Keratinocyte (primary cell): Measurements from ENCODE around the gene RFPL2. TPM values are rescaled to one million over a fixed set of nuclear protein-coding genes. Genes with fewer than 3 reads are reported as not detected.
"Not testable (repeated sequence)": the region's sequence is repeated elsewhere in the genome, so short reads cannot be mapped to it uniquely, and the experiment has no call there.

Experiments used
- DNase-seq: peaks from one replicate; pipeline ENCODE4 v3.0.0-alpha.2; 2011; ENCODE audit warnings: low read depth, missing footprints, low spot score
- FAIRE-seq: peaks from 2 replicates; lab custom pipeline; 2011; peaks lifted over from hg19 to GRCh38; lab: Jason Lieb, UNC
- H2AFZ ChIP-seq: 2 replicates; pipeline ENCODE4 v1.6.0; 2012; ENCODE audit warnings: low read length, control low read depth, inconsistent platforms; ENCODE audit not compliant: control insufficient read depth
- H3K27ac ChIP-seq: 2 replicates; pipeline ENCODE4 v1.5.1; 2011; ENCODE audit warnings: low read length; ENCODE audit not compliant: control insufficient read depth, insufficient read depth
- H3K27me3 ChIP-seq: 3 replicates; pipeline ENCODE4 v1.6.0; 2011; ENCODE audit warnings: low read length; ENCODE audit not compliant: control insufficient read depth, insufficient read depth; ENCODE audit errors: extremely low read depth
- H3K36me3 ChIP-seq, 2 experiments: 2 replicates in 1 of 2; 3 replicates in 1 of 2; pipeline ENCODE4 v1.5.1; 2011; ENCODE audit warnings: low read length in 2 of 2, mild to moderate bottlenecking in 1 of 2; ENCODE audit not compliant: control insufficient read depth in 2 of 2, insufficient read depth in 2 of 2; ENCODE audit errors: extremely low read depth in 1 of 2
- H3K4me1 ChIP-seq: 3 replicates; pipeline ENCODE4 v1.5.1; 2011; ENCODE audit warnings: low read length; ENCODE audit not compliant: control insufficient read depth, insufficient read depth; ENCODE audit errors: extremely low read depth
- H3K4me2 ChIP-seq: 3 replicates; pipeline ENCODE4 v1.6.0; 2011; ENCODE audit warnings: low read depth, low read length; ENCODE audit not compliant: control insufficient read depth, insufficient read depth; ENCODE audit errors: extremely low read depth
- H3K4me3 ChIP-seq, 3 experiments: fragments of 200-600 bp in 1 of 3; sonication (generic) in 1 of 3; 2 replicates in 2 of 3; 3 replicates in 1 of 3; pipeline ENCODE4 v1.5.1; 2011 to 2016; ENCODE audit warnings: low read length in 3 of 3, mild to moderate bottlenecking in 3 of 3, control low read depth in 2 of 3, inconsistent platforms in 1 of 3, low read depth in 1 of 3, mixed read lengths in 1 of 3, mixed run types in 1 of 3, moderate library complexity in 1 of 3; ENCODE audit not compliant: control insufficient read depth in 2 of 3, insufficient read depth in 2 of 3; ENCODE audit errors: extremely low read depth in 1 of 3
- H3K79me2 ChIP-seq: 2 replicates; pipeline ENCODE4 v1.6.0; 2012; ENCODE audit warnings: low read length; ENCODE audit not compliant: control insufficient read depth, insufficient read depth
- H3K9ac ChIP-seq: 3 replicates; pipeline ENCODE4 v1.6.0; 2011; ENCODE audit warnings: low read length; ENCODE audit not compliant: control insufficient read depth, insufficient read depth; ENCODE audit errors: extremely low read depth
- H3K9me1 ChIP-seq: 3 replicates; pipeline ENCODE4 v1.6.0; 2011; ENCODE audit warnings: low read length; ENCODE audit not compliant: control insufficient read depth, insufficient read depth; ENCODE audit errors: extremely low read depth
- H3K9me3 ChIP-seq: 2 replicates; pipeline ENCODE4 v1.5.1; 2012; ENCODE audit warnings: low read depth, low read length; ENCODE audit not compliant: control insufficient read depth
- H4K20me1 ChIP-seq: 3 replicates; pipeline ENCODE4 v1.6.0; 2011; ENCODE audit warnings: low read length; ENCODE audit not compliant: control insufficient read depth, insufficient read depth; ENCODE audit errors: extremely low read depth
- EZH2 ChIP-seq: IDR thresholded peaks from one replicate; pipeline ENCODE4 v1.6.1; 2012; ENCODE audit warnings: inconsistent platforms, mild to moderate bottlenecking, low read length, moderate library complexity
- dilution Hi-C: fragments of 300-500 bp; cut with MboI; formaldehyde crosslinking; loops from one replicate; pipeline ENCODE4 v1.7.0; 2020; ENCODE audit warnings: low sequenced_read_pairs; ENCODE audit not compliant: extremely low pct_ligation_motif_present
- polyA plus RNA-seq, 5 experiments: library from polyadenylated mRNA; depleted of rRNA in 3 of 5; stranded (reverse) in 3 of 5; stranded (forward) in 1 of 5; unstranded in 1 of 5; fragments of >200 nt; gene quantifications; 1 replicate in 1 of 5; 2 replicates in 3 of 5; 3 replicates in 1 of 5; pipeline versions ENCODE4 v1.2.1 to v1.2.3, GENCODE V29; 2011 to 2012; ENCODE audit warnings: missing spikeins in 2 of 5, low read depth in 1 of 5, low replicate concordance in 1 of 5
- TF ChIP-seq, protein P1 (sequence below), 3 experiments: IDR thresholded peaks in 1 of 3; conservative IDR thresholded peaks in 1 of 3; optimal IDR thresholded peaks in 1 of 3; 2 replicates in 2 of 3; 3 replicates in 1 of 3; pipeline versions ENCODE3 to v1.5.1; 2011; ENCODE audit warnings: low read length in 3 of 3, mild to moderate bottlenecking in 3 of 3, moderate library complexity in 2 of 3, control low read depth in 1 of 3, inconsistent platforms in 1 of 3; ENCODE audit not compliant: insufficient read depth in 2 of 3; ENCODE audit errors: extremely low read depth in 1 of 3

The RFPL2 gene
- polyA plus RNA-seq, 1 donor (not counting 4 experiments of a cell fraction or from before 2014, with no cell fraction given): not detected

DNA sequence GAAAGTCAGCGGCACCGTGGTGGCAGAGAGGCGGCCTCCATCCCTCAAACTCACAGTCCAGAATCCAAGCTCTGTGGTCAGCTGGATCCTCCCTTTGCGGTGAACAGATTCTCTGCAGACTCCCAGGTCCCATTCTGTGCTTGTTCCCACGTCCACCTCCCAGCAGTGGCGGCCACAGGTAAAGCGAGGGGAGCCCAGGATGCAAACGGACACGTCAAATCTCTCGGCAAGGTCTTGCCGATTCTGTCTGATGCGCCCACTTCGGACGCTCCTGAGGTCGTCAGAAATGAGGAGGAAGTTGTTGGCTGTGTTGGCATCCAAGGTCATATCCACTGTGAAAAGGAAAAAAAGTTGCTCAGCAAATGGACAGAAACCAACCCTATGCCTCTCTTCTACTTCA is 13.9 kb downstream of the RFPL2 start:
- H3K27me3 ChIP-seq, dilution Hi-C loops, H3K9ac ChIP-seq, H3K4me3 ChIP-seq, H3K4me2 ChIP-seq, H3K27ac ChIP-seq, FAIRE-seq, DNase-seq, H3K79me2 ChIP-seq, H3K9me3 ChIP-seq, H3K4me1 ChIP-seq, H2AFZ ChIP-seq, H4K20me1 ChIP-seq, H3K36me3 ChIP-seq, H3K9me1 ChIP-seq: not testable (repeated sequence)

GRCh38 chr22:32185821-32186220 is 19.1 kb downstream of the RFPL2 start:
- DNase-seq (no peak), FAIRE-seq (no peak)
- Histone ChIP-seq H3K27me3 (no peaks in the 10 kb centered on the region), H3K27ac (no peak overlapping the region), H3K9ac (no peak overlapping the region), H3K79me2 (no peaks in the 10 kb centered on the region), H3K4me3 (no peak overlapping the region), H3K4me1 (no peaks in the 10 kb centered on the region), H4K20me1 (no peaks in the 10 kb centered on the region), H3K4me2 (no peak overlapping the region), H3K9me3 (no peaks in the 10 kb centered on the region), H2AFZ (no peak overlapping the region), H3K36me3 (no peaks in the 10 kb centered on the region), H3K9me1 (no peaks in the 10 kb centered on the region)
- dilution Hi-C loops: no loop called here
- TF ChIP-seq, protein P1, sequence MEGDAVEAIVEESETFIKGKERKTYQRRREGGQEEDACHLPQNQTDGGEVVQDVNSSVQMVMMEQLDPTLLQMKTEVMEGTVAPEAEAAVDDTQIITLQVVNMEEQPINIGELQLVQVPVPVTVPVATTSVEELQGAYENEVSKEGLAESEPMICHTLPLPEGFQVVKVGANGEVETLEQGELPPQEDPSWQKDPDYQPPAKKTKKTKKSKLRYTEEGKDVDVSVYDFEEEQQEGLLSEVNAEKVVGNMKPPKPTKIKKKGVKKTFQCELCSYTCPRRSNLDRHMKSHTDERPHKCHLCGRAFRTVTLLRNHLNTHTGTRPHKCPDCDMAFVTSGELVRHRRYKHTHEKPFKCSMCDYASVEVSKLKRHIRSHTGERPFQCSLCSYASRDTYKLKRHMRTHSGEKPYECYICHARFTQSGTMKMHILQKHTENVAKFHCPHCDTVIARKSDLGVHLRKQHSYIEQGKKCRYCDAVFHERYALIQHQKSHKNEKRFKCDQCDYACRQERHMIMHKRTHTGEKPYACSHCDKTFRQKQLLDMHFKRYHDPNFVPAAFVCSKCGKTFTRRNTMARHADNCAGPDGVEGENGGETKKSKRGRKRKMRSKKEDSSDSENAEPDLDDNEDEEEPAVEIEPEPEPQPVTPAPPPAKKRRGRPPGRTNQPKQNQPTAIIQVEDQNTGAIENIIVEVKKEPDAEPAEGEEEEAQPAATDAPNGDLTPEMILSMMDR (optimal IDR thresholded peaks at IDR 0.05 in 1 of 3, IDR thresholded peaks at IDR 0.05 in 1 of 3, conservative IDR thresholded peaks at IDR 0.05 in 1 of 3; ENCODE audit: extremely low read depth in 1 of 3, insufficient read depth in 2 of 3, low read length in 3 of 3): no peak
- TF ChIP-seq EZH2: no peak

GRCh38 chr22:32183625-32184024 is 21.2 kb downstream of the RFPL2 start:
- no peak overlapping the region for H3K4me3 ChIP-seq
- no peaks in the 10 kb centered on the region for H3K36me3 ChIP-seq
- H3K9me3 ChIP-seq: no peaks in the 10 kb centered on the region
- H3K9ac ChIP-seq: no peak overlapping the region
- no peak for DNase-seq
- no peak overlapping the region for H3K4me2 ChIP-seq
- H2AFZ ChIP-seq: no peak overlapping the region
- H3K79me2 ChIP-seq: no peaks in the 10 kb centered on the region
- H3K27ac ChIP-seq: no peak overlapping the region
- FAIRE-seq: no peak
- no peaks in the 10 kb centered on the region for H3K4me1 ChIP-seq
- dilution Hi-C loops: no loop called here
- H4K20me1 ChIP-seq: no peaks in the 10 kb centered on the region
- no peak for TF ChIP-seq EZH2
- TF ChIP-seq, protein P1 (optimal IDR thresholded peaks at IDR 0.05 in 1 of 3, IDR thresholded peaks at IDR 0.05 in 1 of 3, conservative IDR thresholded peaks at IDR 0.05 in 1 of 3; ENCODE audit: extremely low read depth in 1 of 3, insufficient read depth in 2 of 3, low read length in 3 of 3): no peak
- no peaks in the 10 kb centered on the region for H3K9me1 ChIP-seq
- H3K27me3 ChIP-seq: peaks cover 7% of the 10 kb centered on the region
